CD4-positive, alpha-beta T cell treated with Interleukin-21 for 1 hour (primary cell): ENCODE measurements around the gene SLC16A1.
A peak's percentile ranks its signal among the peaks of the same experiment; 100 is the strongest.
"Not testable (repeated sequence)": the region's sequence is repeated elsewhere in the genome, so short reads cannot be mapped to it uniquely, and the experiment has no call there.

Source experiments
- DNase-seq: peaks from one replicate; pipeline ENCODE4 v3.0.0-alpha.2; 2020

Gene SLC16A1

DNA sequence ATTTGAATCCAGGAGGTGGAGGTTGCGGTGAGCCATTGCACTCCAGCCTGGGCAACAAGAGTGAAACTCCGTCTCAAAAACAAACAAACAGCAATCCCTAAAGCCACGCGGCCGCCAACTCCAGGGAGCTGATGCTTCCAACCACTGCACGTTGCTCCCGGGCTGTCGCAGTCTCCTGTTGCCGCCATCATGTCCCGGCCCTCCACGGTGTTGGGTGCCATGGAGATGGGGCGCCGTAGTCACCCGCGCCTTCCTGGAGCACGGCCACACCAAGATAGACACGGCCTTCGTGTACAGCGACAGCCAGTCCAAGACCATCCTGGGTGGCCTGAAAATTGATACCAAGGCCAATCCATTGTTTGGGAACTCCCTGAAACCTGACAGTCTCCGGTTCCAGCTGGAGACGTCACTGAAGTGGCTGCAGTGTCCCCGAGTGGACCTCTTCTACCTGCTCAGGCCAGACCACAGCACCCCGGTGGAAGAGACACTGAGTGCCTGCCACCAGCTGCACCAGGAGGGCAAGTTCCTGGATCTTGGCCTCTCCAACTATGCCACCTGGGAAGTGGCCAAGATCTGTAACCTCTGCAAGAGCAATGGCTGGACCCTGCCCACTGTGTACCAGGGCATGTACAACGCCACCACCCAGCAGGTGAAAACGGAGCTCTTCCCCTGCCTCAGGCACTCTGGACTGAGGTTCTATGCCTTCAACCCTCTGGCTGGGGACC lies 32.6 kb downstream of the SLC16A1 start:
- DNase-seq, result no peak

DNA sequence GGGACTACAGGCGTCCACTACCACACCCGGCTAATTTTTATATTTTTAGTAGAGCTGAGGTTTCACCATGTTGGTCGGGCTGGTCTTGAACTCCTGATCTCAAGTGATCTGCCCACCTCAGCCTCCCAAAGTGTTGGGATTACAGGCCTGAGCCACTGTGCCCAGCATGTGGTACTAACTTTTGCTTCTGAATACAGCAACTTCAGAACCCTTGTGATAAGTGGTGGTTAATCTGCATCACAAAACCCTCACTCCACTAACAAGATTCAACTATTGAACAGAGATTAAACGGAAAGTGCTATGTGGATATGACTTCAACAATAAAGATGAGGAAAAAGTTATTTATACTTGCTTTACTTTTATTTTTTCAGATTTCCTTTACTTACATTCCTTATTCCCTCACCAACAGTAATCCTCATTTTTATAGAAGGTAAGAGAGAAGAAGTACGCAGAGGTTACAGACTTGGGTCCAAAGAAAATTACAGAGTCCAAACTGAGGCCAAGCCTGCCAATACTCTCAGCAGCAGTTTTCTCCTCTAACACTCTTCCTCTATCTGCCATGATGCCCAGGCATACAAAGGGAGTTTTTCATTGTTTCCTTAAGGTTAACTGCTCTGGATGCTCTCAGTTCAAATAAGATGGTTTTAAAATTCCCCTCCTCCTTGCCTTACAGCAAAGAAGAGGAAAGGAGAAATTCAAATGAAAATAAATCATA lies 44.3 kb downstream of the SLC16A1 start:
- DNase-seq, result no peak

DNA sequence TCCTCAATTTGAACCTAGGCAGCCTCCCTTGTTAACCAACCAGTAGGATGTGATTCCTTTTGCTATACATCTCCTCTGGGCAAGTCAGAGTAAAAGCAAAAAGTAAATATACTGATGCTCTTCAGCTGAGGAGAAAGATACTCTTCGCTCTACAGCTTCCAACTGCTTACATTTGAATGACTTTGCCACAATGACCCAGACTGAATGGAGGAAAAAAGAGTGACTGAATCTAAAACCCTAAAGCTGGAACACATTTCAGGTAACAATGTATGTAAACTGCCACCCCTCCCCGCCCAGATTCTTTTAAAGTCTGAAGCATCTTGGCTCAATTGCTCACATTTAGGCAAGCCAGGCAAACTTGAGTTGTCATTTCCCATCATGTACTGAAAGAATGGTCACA lies 46.1 kb downstream of the SLC16A1 start:
- DNase-seq, result no peak

DNA sequence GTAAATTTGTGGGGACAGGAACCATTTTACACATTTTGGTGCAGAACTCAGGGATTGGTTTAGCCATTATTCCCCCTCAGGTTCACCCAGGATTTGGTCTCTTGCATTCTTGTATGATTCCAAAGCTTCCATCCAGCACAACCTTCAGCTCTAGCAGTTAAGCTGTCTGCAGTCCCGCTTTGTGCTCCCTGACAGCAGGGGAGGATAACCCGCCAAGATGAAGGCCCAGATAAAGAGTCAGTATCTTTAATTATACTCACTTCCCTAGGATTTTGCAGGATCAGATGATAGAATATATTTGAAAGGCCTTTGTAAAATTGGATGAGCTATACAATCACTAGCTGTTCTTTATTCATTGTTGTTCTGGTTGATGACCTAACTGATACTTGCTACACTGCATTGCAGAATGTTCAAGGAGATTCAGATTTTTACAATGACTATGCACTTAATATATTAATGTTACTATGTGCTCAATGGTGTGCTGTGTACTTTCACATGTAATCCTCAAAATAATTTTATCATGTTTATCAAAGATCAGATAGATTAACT lies 49.8 kb downstream of the SLC16A1 start:
- no peak for DNase-seq

DNA sequence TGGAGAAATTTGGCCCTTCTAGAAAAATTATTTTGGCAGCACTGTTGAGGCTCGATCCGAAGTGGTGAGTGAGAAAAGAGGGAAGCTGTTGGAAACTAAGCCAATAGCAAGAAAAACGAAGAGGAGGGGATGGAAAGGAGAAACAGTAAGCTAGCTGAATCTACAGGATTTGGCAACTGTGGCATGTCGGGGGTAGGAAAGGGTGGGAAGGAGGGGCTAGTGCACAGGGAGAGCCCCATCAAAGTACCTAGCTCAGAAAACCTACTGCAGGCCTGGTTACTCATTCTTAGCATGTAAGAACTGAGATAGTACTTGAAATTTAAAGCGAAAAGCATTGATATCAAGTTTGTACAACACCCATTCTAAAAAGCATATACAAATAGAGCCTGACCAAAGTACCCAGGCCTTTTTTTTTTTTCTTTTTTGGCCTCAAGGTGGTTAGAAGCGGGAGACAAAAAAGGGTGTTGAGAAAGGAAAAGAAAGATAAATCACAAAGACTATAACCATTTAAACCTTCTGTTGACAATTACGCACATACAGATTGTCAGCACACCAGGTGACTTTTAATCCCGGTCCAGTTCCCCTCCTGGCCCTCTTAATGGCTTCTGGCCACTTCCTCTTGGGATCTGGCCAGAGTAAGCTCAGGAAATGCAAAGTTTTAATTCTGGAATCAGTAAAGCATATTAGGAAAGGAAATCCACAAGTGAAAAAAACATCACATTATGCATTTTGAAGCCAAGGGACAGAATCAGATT lies 50.4 kb downstream of the SLC16A1 start:
- no peak for DNase-seq

DNA sequence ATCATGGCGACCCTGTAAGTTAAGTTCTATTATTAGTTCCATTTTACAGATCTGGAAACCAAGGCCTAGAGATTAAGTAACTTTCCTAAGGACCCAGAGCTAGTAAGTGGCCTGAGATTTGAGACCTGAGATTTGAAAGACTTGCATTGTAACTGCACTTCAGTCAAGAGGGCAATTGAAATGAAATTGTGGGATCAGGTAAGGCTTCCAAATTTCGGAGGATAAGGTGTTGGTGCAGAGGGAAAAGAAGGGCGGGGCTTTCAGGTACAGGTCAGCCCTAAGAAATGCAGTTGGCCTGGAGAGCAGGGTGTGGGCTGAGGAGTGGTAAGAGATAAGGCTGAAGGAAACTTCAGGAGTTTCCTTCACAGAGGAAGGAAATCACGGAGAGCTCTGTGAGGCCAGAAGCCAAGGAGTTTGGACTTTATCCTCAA lies 51.1 kb downstream of the SLC16A1 start:
- no peak for DNase-seq

DNA sequence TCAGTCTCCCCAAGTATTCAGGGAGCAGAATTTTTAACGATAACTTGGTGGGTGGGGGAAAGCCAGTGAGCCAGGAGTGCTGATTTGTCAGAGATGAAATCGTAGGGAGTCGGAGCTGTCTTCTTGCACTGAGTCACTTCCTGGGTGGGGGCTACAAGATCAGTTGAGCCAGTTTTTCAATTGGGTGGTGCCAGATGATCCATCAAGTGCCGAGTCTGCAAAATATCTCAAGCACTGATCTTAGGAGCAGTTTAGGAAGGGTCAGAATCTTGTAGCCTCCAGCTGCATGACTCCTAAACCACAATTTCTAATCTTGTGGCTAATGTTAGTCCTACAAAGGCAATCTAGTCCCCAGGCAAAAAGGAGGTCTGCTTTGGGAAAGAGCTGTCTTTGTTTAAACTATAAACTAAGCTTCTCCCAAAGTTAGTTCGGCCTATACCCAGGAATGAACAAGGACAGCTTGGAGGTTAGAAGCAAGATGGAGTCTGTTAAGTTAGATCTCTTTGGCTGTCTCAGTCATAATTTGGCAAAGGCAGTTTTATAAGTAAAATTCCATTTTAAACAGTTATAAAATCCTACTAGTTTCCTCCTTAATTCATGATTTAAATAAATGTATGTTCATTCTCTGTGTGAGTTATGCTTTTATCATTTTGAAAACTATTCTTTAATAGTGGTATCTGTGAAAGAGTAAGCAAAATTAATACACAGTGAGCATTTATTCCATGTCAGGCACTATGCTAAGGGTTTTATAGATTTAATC lies 51.7 kb downstream of the SLC16A1 start:
- DNase-seq, result peak; percentile 25

DNA sequence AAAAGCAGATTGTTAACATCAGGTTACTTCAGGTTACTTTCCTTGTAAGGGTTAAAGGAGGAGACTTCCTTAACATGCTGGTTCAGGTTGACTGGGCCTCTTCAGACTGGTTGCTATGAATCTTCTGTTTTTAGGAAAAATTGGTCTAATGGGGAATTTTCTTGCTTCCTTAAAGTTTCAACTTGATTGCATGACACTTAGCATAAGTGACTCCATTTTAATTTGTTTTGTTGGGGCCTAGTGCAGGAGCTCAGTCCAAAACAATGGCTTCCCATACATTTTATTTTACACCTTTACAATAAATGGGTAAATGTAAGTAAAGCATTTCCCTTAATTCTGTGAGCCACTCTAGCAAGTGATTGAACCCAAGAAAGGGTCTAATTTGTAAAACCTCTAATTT lies 53.8 kb downstream of the SLC16A1 start:
- DNase-seq, result no peak

DNA sequence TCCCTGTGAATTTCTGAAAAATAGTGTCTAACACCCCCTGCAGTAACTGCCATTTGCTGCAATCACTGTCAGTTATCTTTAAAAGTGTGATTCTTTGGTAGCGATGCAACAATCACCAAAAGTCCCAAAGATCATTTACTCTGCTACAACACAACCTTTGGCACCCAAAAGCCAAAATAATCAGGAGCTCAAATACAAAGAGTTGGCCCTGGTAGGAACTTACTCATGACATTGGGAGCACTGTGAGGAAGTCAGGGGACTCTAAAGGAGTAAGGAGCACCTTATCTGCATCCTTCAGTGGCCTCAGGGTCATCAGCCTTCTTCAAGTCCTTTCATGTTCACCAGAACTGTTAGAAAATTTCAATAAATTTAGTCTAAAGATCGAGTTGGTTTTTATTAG lies 54.6 kb downstream of the SLC16A1 start:
- DNase-seq, result no peak

DNA sequence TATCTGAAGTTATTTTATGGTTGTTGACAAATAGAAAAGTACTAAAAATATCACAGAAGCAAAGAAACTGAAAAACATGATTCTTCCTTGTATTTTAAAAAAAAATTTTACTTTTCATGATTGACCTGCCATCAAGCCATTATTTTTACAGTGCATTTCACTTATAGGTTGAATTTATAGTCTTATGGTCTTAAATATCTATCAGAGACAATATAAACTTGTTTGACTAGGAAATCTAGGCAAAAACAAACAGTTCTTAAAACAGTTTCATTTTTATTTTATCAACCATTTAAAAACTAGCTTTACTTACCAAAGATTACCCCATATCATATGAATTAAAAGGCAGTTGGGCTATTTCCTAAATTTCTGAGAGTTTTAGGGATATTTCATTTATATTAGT lies 59.2 kb downstream of the SLC16A1 start:
- no peak for DNase-seq

DNA sequence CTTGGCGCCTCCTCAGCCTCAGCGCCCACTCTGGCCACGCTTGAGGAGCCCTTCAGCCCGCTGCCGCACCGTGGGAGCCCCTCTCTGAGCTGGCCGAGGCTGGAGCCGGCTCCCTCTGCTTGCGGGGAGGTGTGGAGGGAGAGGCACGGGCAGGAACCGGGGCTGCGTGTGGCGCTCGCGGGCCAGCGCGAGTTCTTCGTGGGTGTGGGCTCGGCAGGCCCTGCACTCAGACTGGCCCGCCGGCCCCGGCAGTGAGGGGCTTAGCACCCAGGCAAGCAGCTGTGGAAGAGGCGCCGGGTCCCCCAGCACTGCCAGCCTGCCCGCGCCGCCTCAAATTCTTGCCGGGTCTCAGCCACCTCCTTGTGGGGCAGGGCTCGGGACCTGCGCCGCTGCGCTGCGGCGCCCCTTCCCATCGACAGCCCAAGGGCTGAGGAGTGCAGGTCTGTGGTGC lies 61.4 kb downstream of the SLC16A1 start:
- DNase-seq, result no peak

DNA sequence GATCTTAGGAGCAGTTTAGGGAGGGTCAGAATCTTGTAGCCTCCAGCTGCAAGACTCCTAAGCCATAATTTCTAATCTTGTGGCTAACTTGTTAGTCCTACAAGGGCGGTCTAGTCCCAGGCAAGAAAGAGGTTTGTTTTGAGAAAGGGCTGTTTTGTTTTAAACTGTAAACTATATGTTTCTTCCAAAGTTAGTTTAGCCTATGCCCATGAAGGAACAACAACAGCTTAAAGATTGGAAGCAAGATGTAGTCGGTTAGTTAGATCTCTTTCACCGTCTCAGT lies 62.0 kb downstream of the SLC16A1 start:
- DNase-seq, result no peak

DNA sequence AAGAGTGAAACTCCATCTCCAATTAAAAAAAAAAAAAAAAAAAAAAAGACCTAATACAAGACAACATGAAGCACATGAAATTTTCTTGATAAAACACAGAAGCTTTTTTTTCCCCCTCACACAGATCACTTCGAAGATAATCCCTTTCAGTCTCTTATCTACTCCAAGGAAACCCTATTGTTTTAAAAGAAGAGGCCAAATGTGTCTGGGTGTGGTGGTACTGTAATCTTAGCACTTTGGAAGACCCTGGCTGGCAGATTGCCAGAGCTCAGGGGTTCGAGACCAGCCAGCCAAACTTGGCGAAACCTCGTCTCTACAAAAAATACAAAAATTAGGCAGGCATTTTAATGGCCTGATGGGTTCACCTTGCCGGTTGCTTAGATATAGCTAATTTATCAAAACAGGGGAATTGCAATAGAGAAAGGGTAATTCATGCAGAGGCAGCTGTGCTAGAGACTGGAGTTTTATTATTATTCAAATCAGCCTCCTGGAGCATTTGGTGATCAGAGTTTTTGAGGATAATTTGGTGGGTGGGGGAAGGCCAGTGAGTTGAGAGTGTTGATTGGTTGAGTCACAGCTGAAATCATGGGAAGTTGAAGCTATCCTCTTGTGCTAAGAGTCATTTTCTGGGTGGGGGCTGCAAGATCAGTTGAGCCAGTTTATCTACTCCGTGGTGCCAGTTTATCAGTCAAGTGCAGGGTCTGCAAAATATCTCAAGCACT lies 62.5 kb downstream of the SLC16A1 start:
- no peak for DNase-seq

DNA sequence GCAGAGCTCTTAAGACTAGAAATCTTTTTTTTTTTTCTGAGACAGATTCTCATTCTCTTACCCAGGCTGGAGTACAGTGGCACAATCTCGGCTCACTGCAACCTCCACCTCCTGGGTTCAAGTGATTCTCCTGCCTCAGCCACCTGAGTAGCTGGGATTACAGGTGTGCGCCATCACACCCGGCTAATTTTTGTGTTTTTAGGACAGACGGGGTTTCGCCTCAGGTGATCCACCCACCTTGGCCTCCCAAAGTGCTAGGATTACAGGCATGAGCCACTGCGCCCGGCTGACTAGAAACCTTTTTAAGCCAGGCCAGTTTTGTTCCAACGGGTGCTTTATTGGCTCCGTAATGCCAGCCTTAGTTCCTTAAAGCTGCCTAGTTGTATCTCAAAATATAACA lies 66.1 kb downstream of the SLC16A1 start:
- DNase-seq, result not testable (repeated sequence)

DNA sequence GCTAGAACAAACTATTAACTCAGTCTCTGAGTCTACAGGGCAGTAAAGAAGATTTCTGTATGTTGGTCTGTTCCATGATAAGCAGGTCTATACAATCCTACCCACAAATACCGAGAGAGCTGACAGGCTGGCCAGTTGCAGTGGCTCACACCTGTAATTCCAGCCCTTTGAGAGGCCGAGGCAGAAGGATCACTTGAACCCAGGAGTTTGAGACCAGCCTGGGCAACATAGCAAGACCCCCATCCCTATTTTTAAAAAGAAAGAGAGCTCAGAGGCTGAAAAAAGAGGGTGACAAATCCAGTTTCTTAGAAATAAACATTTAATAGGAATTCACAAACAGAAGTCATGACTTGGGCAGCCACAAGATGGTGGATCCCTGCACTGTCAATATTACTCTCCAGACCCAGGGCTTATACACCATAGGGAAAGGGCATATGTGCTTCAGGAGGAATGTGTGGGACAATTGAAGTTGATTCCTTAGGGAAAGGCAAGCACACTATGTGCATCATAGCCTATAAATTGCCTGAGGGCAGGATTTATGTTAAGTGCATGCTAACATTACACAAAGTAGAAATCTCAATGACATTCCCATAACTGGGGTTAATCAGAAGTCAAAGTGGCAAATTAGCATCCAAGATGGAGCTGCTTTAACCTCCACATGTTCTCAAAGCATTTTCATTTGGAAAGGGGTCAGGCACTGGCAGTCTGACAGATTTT lies 66.8 kb downstream of the SLC16A1 start:
- DNase-seq, result no peak

DNA sequence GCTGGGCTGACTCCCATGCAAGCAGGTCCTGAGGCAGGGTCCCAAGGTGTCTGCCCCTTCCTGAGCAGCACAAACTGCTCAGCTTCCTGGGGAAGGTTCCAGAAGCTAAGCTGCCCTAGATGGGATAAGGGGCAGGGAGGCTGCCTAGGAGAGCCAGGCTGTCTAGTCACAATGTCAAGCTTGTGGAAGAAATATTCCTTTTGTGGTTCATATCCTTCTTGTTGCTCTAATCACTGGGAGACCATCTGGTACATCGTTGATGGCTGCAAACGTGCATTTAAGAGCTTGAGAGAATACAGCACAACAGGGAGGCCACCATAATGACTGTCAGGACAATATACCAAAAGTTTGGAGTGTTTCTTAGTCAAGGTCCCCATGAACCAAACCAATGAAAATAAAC lies 67.4 kb downstream of the SLC16A1 start:
- DNase-seq, result no peak

DNA sequence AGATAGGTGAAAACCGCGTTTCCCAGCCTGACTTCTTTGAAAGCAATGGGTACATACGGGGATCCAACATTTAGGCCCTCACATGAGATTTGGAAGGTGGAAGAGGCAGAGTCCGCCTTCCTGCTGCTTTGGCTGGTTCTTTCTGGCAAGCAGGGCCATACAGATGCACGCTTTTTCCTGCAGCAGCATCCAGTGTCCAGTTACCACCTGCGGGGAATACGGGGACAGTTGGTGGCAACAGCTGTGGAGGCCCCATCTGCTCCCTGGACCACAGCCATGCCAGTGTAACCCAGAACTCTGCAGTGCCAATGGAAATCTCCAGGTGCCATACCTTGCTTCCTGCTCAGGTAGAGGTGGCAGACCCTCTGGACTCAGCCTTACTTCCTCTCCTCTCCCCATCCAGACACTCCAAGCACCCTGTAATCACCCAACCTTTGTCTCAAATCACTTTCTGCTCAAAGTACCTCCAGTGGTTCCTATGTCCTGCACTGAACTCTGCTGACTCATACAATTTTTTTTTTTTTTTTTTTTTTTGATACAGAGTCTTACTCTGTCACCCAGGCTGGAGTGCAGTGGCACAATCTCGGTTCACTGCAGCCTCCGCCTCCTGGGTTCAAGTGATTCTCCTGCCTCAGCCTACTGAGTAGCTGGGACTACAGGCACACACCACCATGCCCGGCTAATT lies 68.3 kb downstream of the SLC16A1 start:
- DNase-seq, result no peak

DNA sequence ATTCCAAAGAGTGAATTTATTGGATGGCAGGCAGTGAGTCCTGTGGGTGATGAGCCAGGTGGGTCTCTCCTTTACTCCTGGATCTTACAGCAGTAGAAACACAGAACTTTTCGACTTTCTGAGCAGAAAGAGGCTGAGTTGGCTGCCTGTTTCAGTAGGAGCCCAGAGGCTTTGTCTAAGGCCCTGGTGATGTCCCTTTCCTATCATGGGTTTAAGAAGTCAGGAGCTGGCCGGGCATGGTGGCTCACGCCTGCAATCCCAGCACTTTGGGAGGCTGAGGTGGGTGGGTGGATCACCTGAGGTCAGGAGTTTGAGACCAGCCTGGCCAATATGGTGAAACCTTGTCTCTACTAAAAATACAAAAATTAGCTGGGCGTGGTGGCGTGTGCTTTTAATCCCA lies 71.0 kb downstream of the SLC16A1 start:
- not testable (repeated sequence) for DNase-seq

DNA sequence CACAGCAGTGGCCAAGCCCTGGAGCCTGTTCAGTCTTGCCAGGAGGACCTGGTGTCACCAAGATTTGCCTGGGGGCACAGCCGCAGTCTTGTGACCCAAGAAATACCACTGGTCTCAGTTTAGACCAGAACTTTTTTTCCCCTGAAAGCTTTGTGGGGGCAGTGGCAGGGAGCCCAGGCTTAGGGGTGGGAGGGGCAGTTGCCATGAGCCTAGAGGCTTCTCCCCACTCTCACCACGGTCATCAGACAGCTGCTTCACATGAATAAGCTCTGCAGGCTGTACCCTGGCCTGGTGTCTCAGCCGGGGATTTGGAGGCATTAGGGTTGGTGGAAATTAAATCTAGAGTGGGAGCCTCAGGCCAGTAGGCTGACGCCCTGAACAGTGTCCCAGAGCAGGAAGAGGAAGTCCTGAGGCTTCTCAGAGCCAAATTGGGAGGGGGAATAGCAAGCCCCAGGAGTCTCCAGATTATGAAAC lies 73.7 kb downstream of the SLC16A1 start:
- no peak for DNase-seq

DNA sequence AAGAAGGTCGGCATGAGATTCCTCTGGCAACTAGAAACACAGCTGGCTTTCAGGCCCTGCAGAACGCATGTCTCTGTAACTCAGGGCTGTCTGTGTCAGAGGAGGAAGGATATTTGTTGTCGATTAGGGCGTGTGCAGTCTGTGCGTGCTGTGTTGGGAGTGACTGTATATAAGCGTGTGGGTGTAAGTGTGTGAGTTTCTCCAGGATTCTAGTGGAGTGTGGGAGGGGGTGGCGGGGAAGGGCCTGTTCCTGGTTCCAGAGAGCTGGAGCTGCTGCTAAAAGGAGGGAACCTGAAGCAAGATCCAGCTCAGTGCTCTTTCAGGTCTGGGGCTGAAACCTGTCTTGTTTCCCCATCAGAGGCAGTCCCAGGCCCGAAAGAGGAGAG lies 74.3 kb downstream of the SLC16A1 start:
- DNase-seq, result no peak

DNA sequence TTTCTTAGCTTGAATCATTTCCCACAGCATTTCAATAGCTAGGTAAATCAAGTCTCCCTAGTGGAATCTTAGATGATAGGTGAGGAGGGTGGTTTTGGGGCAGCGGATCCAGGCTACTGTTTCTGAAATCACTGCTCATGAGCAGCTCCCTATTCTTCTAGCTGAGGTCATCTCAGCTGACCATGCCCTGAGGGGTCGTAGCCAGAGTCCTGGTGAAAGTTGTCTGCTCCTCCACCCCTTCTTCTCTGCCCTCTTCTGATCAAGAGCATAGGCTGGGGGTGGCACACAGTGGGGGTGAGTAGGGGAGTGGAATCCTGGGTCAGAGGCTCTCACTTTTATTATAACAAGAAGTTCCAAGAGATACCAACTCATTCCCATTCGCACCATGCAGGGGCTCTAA lies 76.2 kb downstream of the SLC16A1 start:
- no peak for DNase-seq
